MM.1S (cell line): Measurements from ENCODE around the gene MAP3K4.

Source experiments
- EZH2 ChIP-seq: fragments of 300-600 bp; sonication (generic); optimal IDR thresholded peaks from 2 replicates; pipeline ENCODE3; 2017; ENCODE audit warnings: low read depth, mild to moderate bottlenecking, antibody characterized with exemption, low read length, mixed read lengths
- TF ChIP-seq, protein P1 (sequence below): fragments of 300-600 bp; sonication (generic); IDR thresholded peaks from 2 replicates; pipeline ENCODE4 v1.5.1; 2016; ENCODE audit warnings: antibody characterized with exemption, low read length, mixed read lengths

GRCh38 chr6:161031721-161032495, 40.3 kb downstream of the MAP3K4 start:
- TF ChIP-seq EZH2, result no peak
- TF ChIP-seq, protein P1, sequence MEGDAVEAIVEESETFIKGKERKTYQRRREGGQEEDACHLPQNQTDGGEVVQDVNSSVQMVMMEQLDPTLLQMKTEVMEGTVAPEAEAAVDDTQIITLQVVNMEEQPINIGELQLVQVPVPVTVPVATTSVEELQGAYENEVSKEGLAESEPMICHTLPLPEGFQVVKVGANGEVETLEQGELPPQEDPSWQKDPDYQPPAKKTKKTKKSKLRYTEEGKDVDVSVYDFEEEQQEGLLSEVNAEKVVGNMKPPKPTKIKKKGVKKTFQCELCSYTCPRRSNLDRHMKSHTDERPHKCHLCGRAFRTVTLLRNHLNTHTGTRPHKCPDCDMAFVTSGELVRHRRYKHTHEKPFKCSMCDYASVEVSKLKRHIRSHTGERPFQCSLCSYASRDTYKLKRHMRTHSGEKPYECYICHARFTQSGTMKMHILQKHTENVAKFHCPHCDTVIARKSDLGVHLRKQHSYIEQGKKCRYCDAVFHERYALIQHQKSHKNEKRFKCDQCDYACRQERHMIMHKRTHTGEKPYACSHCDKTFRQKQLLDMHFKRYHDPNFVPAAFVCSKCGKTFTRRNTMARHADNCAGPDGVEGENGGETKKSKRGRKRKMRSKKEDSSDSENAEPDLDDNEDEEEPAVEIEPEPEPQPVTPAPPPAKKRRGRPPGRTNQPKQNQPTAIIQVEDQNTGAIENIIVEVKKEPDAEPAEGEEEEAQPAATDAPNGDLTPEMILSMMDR, result no peak
